ENCODE measurements around the gene ADAMTS2.

ADAMTS2 gene

GRCh38 chr5:179269781-179270543, 75.3 kb downstream of the ADAMTS2 start:
- H3K9me3 ChIP-seq (ENCODE audit: control insufficient read depth in 1 of 2, low read length in 2 of 2), result no peaks in the 10 kb centered on the region
- no peak overlapping the region for H3K27ac ChIP-seq (ENCODE audit: low read length)
- peaks cover 10 to 45% of the 10 kb centered on the region in 2 donors for H3K4me1 ChIP-seq (ENCODE audit: control insufficient read depth in 1 of 2, insufficient read depth in 2 of 2, low read length in 2 of 2)
- no peaks in the 10 kb centered on the region for H3K27me3 ChIP-seq (ENCODE audit: low read depth, low read length)
- H3K36me3 ChIP-seq (ENCODE audit: control insufficient read depth in 1 of 2, insufficient read depth in 2 of 2, low read length in 2 of 2), result peaks cover 0 to 4% of the 10 kb centered on the region in 2 donors
- no peak overlapping the region for H3K4me3 ChIP-seq (ENCODE audit: low read depth in 1 of 2, low read length in 2 of 2)

GRCh38 chr5:179268966-179269693, 76.1 kb downstream of the ADAMTS2 start:
- Histone ChIP-seq H3K9me3 (ENCODE audit: control insufficient read depth in 1 of 2, low read length in 2 of 2) (no peaks in the 10 kb centered on the region), H3K4me3 (ENCODE audit: low read depth in 1 of 2, low read length in 2 of 2) (no peak overlapping the region), H3K27me3 (ENCODE audit: low read depth, low read length) (no peaks in the 10 kb centered on the region), H3K27ac (ENCODE audit: low read length) (no peak overlapping the region), H3K36me3 (ENCODE audit: control insufficient read depth in 1 of 2, insufficient read depth in 2 of 2, low read length in 2 of 2) (peaks cover 0 to 4% of the 10 kb centered on the region in 2 donors), H3K4me1 (ENCODE audit: control insufficient read depth in 1 of 2, insufficient read depth in 2 of 2, low read length in 2 of 2) (peaks cover 10 to 49% of the 10 kb centered on the region in 2 donors)

- Histone ChIP-seq H3K27me3 (ENCODE audit: low read depth, low read length) (no peaks in the 10 kb centered on the region), H3K4me3 (ENCODE audit: low read depth in 1 of 2, low read length in 2 of 2) (no peak overlapping the region), H3K9me3 (ENCODE audit: control insufficient read depth in 1 of 2, low read length in 2 of 2) (no peaks in the 10 kb centered on the region), H3K27ac (ENCODE audit: low read length) (no peak overlapping the region), H3K36me3 (ENCODE audit: control insufficient read depth in 1 of 2, insufficient read depth in 2 of 2, low read length in 2 of 2) (peaks cover 0 to 4% of the 10 kb centered on the region in 2 donors), H3K4me1 (ENCODE audit: control insufficient read depth in 1 of 2, insufficient read depth in 2 of 2, low read length in 2 of 2) (peaks cover 10 to 49% of the 10 kb centered on the region in 2 donors)
These were observed 76.8 kb downstream of the ADAMTS2 start for GRCh38 chr5:179268399-179268952.

- H3K4me1 ChIP-seq (ENCODE audit: control insufficient read depth in 1 of 2, insufficient read depth in 2 of 2, low read length in 2 of 2), result peaks cover 8 to 49% of the 10 kb centered on the region in 2 donors
- no peak overlapping the region for H3K27ac ChIP-seq (ENCODE audit: low read length)
- peaks cover 0 to 4% of the 10 kb centered on the region in 2 donors for H3K36me3 ChIP-seq (ENCODE audit: control insufficient read depth in 1 of 2, insufficient read depth in 2 of 2, low read length in 2 of 2)
- no peak overlapping the region for H3K4me3 ChIP-seq (ENCODE audit: low read depth in 1 of 2, low read length in 2 of 2)
- H3K27me3 ChIP-seq (ENCODE audit: low read depth, low read length), result no peaks in the 10 kb centered on the region
- no peaks in the 10 kb centered on the region for H3K9me3 ChIP-seq (ENCODE audit: control insufficient read depth in 1 of 2, low read length in 2 of 2)
These were observed 77.6 kb downstream of the ADAMTS2 start for GRCh38 chr5:179267671-179268083.

- H3K27ac ChIP-seq (ENCODE audit: low read length), result no peak overlapping the region
- H3K4me1 ChIP-seq (ENCODE audit: control insufficient read depth in 1 of 2, insufficient read depth in 2 of 2, low read length in 2 of 2), result peaks cover 8 to 49% of the 10 kb centered on the region in 2 donors
- H3K36me3 ChIP-seq (ENCODE audit: control insufficient read depth in 1 of 2, insufficient read depth in 2 of 2, low read length in 2 of 2), result peaks cover 0 to 4% of the 10 kb centered on the region in 2 donors
- H3K9me3 ChIP-seq (ENCODE audit: control insufficient read depth in 1 of 2, low read length in 2 of 2), result no peaks in the 10 kb centered on the region
- H3K27me3 ChIP-seq (ENCODE audit: low read depth, low read length), result no peaks in the 10 kb centered on the region
- no peak overlapping the region for H3K4me3 ChIP-seq (ENCODE audit: low read depth in 1 of 2, low read length in 2 of 2)
These were observed 78.1 kb downstream of the ADAMTS2 start for GRCh38 chr5:179267071-179267670.

GRCh38 chr5:179266291-179267070, 78.8 kb downstream of the ADAMTS2 start:
- H3K27ac ChIP-seq (ENCODE audit: low read length), result peak overlapping the region; percentile 82
- H3K27me3 ChIP-seq (ENCODE audit: low read depth, low read length), result no peaks in the 10 kb centered on the region
- H3K9me3 ChIP-seq (ENCODE audit: control insufficient read depth in 1 of 2, low read length in 2 of 2), result no peaks in the 10 kb centered on the region
- peaks cover 0 to 4% of the 10 kb centered on the region in 2 donors for H3K36me3 ChIP-seq (ENCODE audit: control insufficient read depth in 1 of 2, insufficient read depth in 2 of 2, low read length in 2 of 2)
- H3K4me3 ChIP-seq (ENCODE audit: low read depth in 1 of 2, low read length in 2 of 2), result peak overlapping the region in 1 of 2 donors; percentile 20
- peaks cover 8 to 48% of the 10 kb centered on the region in 2 donors for H3K4me1 ChIP-seq (ENCODE audit: control insufficient read depth in 1 of 2, insufficient read depth in 2 of 2, low read length in 2 of 2)

GRCh38 chr5:179265514-179266290, 79.6 kb downstream of the ADAMTS2 start:
- peaks cover 0 to 4% of the 10 kb centered on the region in 2 donors for H3K36me3 ChIP-seq (ENCODE audit: control insufficient read depth in 1 of 2, insufficient read depth in 2 of 2, low read length in 2 of 2)
- peaks cover 8 to 42% of the 10 kb centered on the region in 2 donors for H3K4me1 ChIP-seq (ENCODE audit: control insufficient read depth in 1 of 2, insufficient read depth in 2 of 2, low read length in 2 of 2)
- peak overlapping the region; percentile 82 for H3K27ac ChIP-seq (ENCODE audit: low read length)
- no peaks in the 10 kb centered on the region for H3K27me3 ChIP-seq (ENCODE audit: low read depth, low read length)
- H3K9me3 ChIP-seq (ENCODE audit: control insufficient read depth in 1 of 2, low read length in 2 of 2), result no peaks in the 10 kb centered on the region
- peak overlapping the region in 1 of 2 donors; percentile 20 for H3K4me3 ChIP-seq (ENCODE audit: low read depth in 1 of 2, low read length in 2 of 2)

- Histone ChIP-seq H3K9me3 (ENCODE audit: control insufficient read depth in 1 of 2, low read length in 2 of 2) (no peaks in the 10 kb centered on the region), H3K27ac (ENCODE audit: low read length) (peak overlapping the region; percentile 39), H3K4me1 (ENCODE audit: control insufficient read depth in 1 of 2, insufficient read depth in 2 of 2, low read length in 2 of 2) (peaks cover 7 to 38% of the 10 kb centered on the region in 2 donors), H3K27me3 (ENCODE audit: low read depth, low read length) (no peaks in the 10 kb centered on the region), H3K4me3 (ENCODE audit: low read depth in 1 of 2, low read length in 2 of 2) (peak overlapping the region in 1 of 2 donors; percentile 20), H3K36me3 (ENCODE audit: control insufficient read depth in 1 of 2, insufficient read depth in 2 of 2, low read length in 2 of 2) (peaks cover 0 to 4% of the 10 kb centered on the region in 2 donors)
These were observed 80.3 kb downstream of the ADAMTS2 start for GRCh38 chr5:179264783-179265513.

GRCh38 chr5:179264053-179264782, 81.0 kb downstream of the ADAMTS2 start:
- peaks cover 0 to 4% of the 10 kb centered on the region in 2 donors for H3K36me3 ChIP-seq (ENCODE audit: control insufficient read depth in 1 of 2, insufficient read depth in 2 of 2, low read length in 2 of 2)
- no peak overlapping the region for H3K4me3 ChIP-seq (ENCODE audit: low read depth in 1 of 2, low read length in 2 of 2)
- H3K27me3 ChIP-seq (ENCODE audit: low read depth, low read length), result no peaks in the 10 kb centered on the region
- no peak overlapping the region for H3K27ac ChIP-seq (ENCODE audit: low read length)
- H3K4me1 ChIP-seq (ENCODE audit: control insufficient read depth in 1 of 2, insufficient read depth in 2 of 2, low read length in 2 of 2), result peaks cover 3 to 40% of the 10 kb centered on the region in 2 donors
- H3K9me3 ChIP-seq (ENCODE audit: control insufficient read depth in 1 of 2, low read length in 2 of 2), result no peaks in the 10 kb centered on the region

Data from muscle layer of duodenum (tissue), 2 donors.